Esophagus muscularis mucosa (tissue), 4 donors: ENCODE data around the gene EXOC3L4. TPM values are rescaled to one million over a fixed set of nuclear protein-coding genes. Genes with fewer than 3 reads are reported as not detected.

Experiments
- DNase-seq: peaks from one replicate; pipeline ENCODE4 v3.0.0-alpha.2; 2017; ENCODE audit errors: extremely low spot score
- H3K27ac ChIP-seq, 4 donors: fragments of 200-600 bp; sonication (generic); replicated peaks in 1 of 4; 1 replicate in 3 of 4; 2 replicates in 1 of 4; pipeline ENCODE4 v1.5.1; 2016 to 2019; ENCODE audit warnings: mild to moderate bottlenecking in 1 of 4
- H3K27me3 ChIP-seq, 4 donors: fragments of 200-600 bp; sonication (generic); one replicate each; pipeline versions ENCODE4 v1.5.1 to v1.6.0; 2016 to 2019
- H3K36me3 ChIP-seq, 4 donors: fragments of 200-600 bp; sonication (generic); one replicate each; pipeline ENCODE4 v1.5.1; 2016 to 2019
- H3K4me1 ChIP-seq, 4 donors: fragments of 200-600 bp; sonication (generic); one replicate each; pipeline ENCODE4 v1.5.1; 2016 to 2019
- H3K4me3 ChIP-seq, 4 donors: fragments of 200-600 bp; sonication (generic); 1 replicate in 2 of 4; 2 replicates in 2 of 4; pipeline ENCODE4 v1.5.1; 2016 to 2019; ENCODE audit warnings: mild to moderate bottlenecking in 4 of 4, moderate library complexity in 1 of 4
- H3K9me3 ChIP-seq, 4 donors: fragments of 200-600 bp; sonication (generic); 1 replicate in 3 of 4; 2 replicates in 1 of 4; pipeline ENCODE4 v1.5.1; 2016 to 2019
- CTCF ChIP-seq, 3 experiments: fragments of 200-600 bp in 2 of 3; fragments of 450-650 bp in 1 of 3; sonication (generic) in 2 of 3; IDR thresholded peaks; one replicate each; pipeline ENCODE4 v1.5.1; 2017 to 2019; ENCODE audit warnings: antibody characterized with exemption in 3 of 3, mild to moderate bottlenecking in 2 of 3, moderate library complexity in 1 of 3
- EP300 ChIP-seq: sonication (generic); formaldehyde crosslinking; IDR thresholded peaks from one replicate; pipeline ENCODE4 v1.6.1; 2017; ENCODE audit warnings: antibody characterized with exemption
- POLR2A ChIP-seq: fragments of 450-650 bp; IDR thresholded peaks from one replicate; pipeline ENCODE4 v1.6.1; 2017; ENCODE audit warnings: antibody characterized with exemption, moderate library complexity, mild to moderate bottlenecking, low read depth
- POLR2AphosphoS5 ChIP-seq, 2 donors: sonication (generic); formaldehyde crosslinking; IDR thresholded peaks; one replicate each; pipeline ENCODE4 v1.6.1; 2017; ENCODE audit warnings: antibody characterized with exemption in 2 of 2
- WGBS: methylation state at CpG from one replicate; pipeline ENCODE4 v1.1.5; 2018; 5-methylcytosine and 5-hydroxymethylcytosine counted together
- intact Hi-C: fragments of 100-400 bp; cut with DNase I; formaldehyde crosslinking; loops from one replicate; pipeline ENCODE4 v1.15.1; 2023
- total RNA-seq, 4 donors: library from RNA; depleted of rRNA; stranded (reverse); fragments of >200 nt; gene quantifications; one replicate each; pipeline versions ENCODE4 v1.1.0 to v1.2.1, GENCODE V29; 2016

EXOC3L4 gene
- total RNA-seq, 4 donors from 2014 or later = 0.42 to 2.0 (median 1.2) TPM

GRCh38 chr14:103132381-103133209 is 38.1 kb downstream of the EXOC3L4 start:
- Histone ChIP-seq H3K27ac (peak overlapping the region in 3 of 4 donors; percentile 65 to 69 (median 67)), H3K36me3 (peaks cover 6 to 70% (median 65%) of the 10 kb centered on the region in 4 donors), H3K27me3 (no peaks in the 10 kb centered on the region), H3K4me3 (no peak overlapping the region), H3K9me3 (no peaks in the 10 kb centered on the region), H3K4me1 (peaks cover 29 to 61% (median 52%) of the 10 kb centered on the region in 4 donors)
- no peak for DNase-seq
- intact Hi-C loops = no loop called here
- TF ChIP-seq CTCF (IDR thresholded peaks at IDR 0.05) (no peak), EP300 (no peak), POLR2AphosphoS5 (IDR thresholded peaks at IDR 0.05) (no peak), POLR2A (no peak)
- WGBS = 76% methylated on average over 33 of the region's 39 CpGs

- H3K27ac ChIP-seq = no peak overlapping the region
- peaks cover 6 to 70% (median 64%) of the 10 kb centered on the region in 4 donors for H3K36me3 ChIP-seq
- peaks cover 24 to 61% (median 52%) of the 10 kb centered on the region in 4 donors for H3K4me1 ChIP-seq
- DNase-seq = no peak
- TF ChIP-seq CTCF (IDR thresholded peaks at IDR 0.05) (no peak), EP300 (no peak), POLR2AphosphoS5 (IDR thresholded peaks at IDR 0.05) (no peak), POLR2A (no peak)
- intact Hi-C loops = no loop called here
- H3K27me3 ChIP-seq = no peaks in the 10 kb centered on the region
- no peak overlapping the region for H3K4me3 ChIP-seq
- H3K9me3 ChIP-seq = no peaks in the 10 kb centered on the region
- WGBS = 96% methylated on average over 20 of the region's 25 CpGs
These were observed 39.0 kb downstream of the EXOC3L4 start for GRCh38 chr14:103133210-103134140.

GRCh38 chr14:103134405-103134804 is 39.9 kb downstream of the EXOC3L4 start:
- no peak for DNase-seq
- peaks cover 25 to 61% (median 52%) of the 10 kb centered on the region in 4 donors for H3K4me1 ChIP-seq
- H3K27ac ChIP-seq = no peak overlapping the region
- intact Hi-C loops = no loop called here
- H3K9me3 ChIP-seq = no peaks in the 10 kb centered on the region
- no peak overlapping the region for H3K4me3 ChIP-seq
- peaks cover 6 to 69% (median 64%) of the 10 kb centered on the region in 4 donors for H3K36me3 ChIP-seq
- TF ChIP-seq POLR2AphosphoS5 (IDR thresholded peaks at IDR 0.05) (no peak), POLR2A (no peak), CTCF (IDR thresholded peaks at IDR 0.05) (no peak), EP300 (no peak)
- WGBS = 69% methylated on average over 2 of the region's 2 CpGs
- H3K27me3 ChIP-seq = peaks cover 0 to 8% (median 4%) of the 10 kb centered on the region in 4 donors

GRCh38 chr14:103134919-103135318 is 40.4 kb downstream of the EXOC3L4 start:
- Histone ChIP-seq H3K9me3 (no peaks in the 10 kb centered on the region), H3K36me3 (peaks cover 6 to 63% (median 60%) of the 10 kb centered on the region in 4 donors), H3K4me1 (peaks cover 25 to 58% (median 50%) of the 10 kb centered on the region in 4 donors), H3K4me3 (no peak overlapping the region), H3K27ac (no peak overlapping the region), H3K27me3 (peaks cover 0 to 12% (median 5%) of the 10 kb centered on the region in 4 donors)
- WGBS = over 99% methylated on average over 14 of the region's 14 CpGs
- intact Hi-C loops = no loop called here
- no peak for DNase-seq
- TF ChIP-seq POLR2AphosphoS5 (IDR thresholded peaks at IDR 0.05) (no peak), EP300 (no peak), POLR2A (no peak), CTCF (IDR thresholded peaks at IDR 0.05) (no peak)
